ENCODE results near the gene TAB2.

The TAB2 gene

GRCh38 chr6:149409617-149410016 is 92.1 kb downstream of the TAB2 start:
- peaks cover 29% of the 10 kb centered on the region for H3K36me3 ChIP-seq (ENCODE audit: control insufficient read depth, low read length)
- H3K79me2 ChIP-seq (ENCODE audit: control insufficient read depth, low read length): no peaks in the 10 kb centered on the region

GRCh38 chr6:149410557-149410956 is 93.0 kb downstream of the TAB2 start:
- H3K4me3 ChIP-seq (ENCODE audit: low read length): no peak overlapping the region
- no peaks in the 10 kb centered on the region for H3K9me2 ChIP-seq (replicated peaks; ENCODE audit: control insufficient read depth, low read length)
- TF ChIP-seq EZH2phosphoT487 (IDR thresholded peaks at IDR 0.05; ENCODE audit: borderline replicate concordance, low read length) (no peak), CTCF (IDR thresholded peaks at IDR 0.05; ENCODE audit: low read depth, low read length, poor library complexity, severe bottlenecking) (no peak)
- no peaks in the 10 kb centered on the region for H4K20me1 ChIP-seq (ENCODE audit: control insufficient read depth, insufficient read depth, low read depth, low read length)
- no peaks in the 10 kb centered on the region for H3K4me1 ChIP-seq (ENCODE audit: control insufficient read depth, low read length)
- H3K27ac ChIP-seq (ENCODE audit: low read depth, low read length): no peak overlapping the region
- no peaks in the 10 kb centered on the region for H3K79me2 ChIP-seq (ENCODE audit: control insufficient read depth, low read length)
- H3K27me3 ChIP-seq (ENCODE audit: control insufficient read depth, low read length): no peaks in the 10 kb centered on the region
- no peak overlapping the region for H3K4me2 ChIP-seq (ENCODE audit: low read length)
- peaks cover 4% of the 10 kb centered on the region; the same call in 1 of the 2 replicates for H3F3A ChIP-seq (ENCODE audit: control insufficient read depth, insufficient read depth)
- no peaks in the 10 kb centered on the region for H3K9me3 ChIP-seq (ENCODE audit: control insufficient read depth, insufficient read depth, low read length)
- H3K36me3 ChIP-seq (ENCODE audit: control insufficient read depth, low read length): peaks cover 23% of the 10 kb centered on the region

More at GRCh38 chr6:149409617-149410016, 92.1 kb downstream of the TAB2 start:
- no peak for TF ChIP-seq EZH2phosphoT487 (IDR thresholded peaks at IDR 0.05; ENCODE audit: borderline replicate concordance, low read length)
- TF ChIP-seq CTCF (IDR thresholded peaks at IDR 0.05; ENCODE audit: low read depth, low read length, poor library complexity, severe bottlenecking): no peak
- Histone ChIP-seq H3K27ac (ENCODE audit: low read depth, low read length) (no peak overlapping the region), H3K4me1 (ENCODE audit: control insufficient read depth, low read length) (no peaks in the 10 kb centered on the region), H3K9me3 (ENCODE audit: control insufficient read depth, insufficient read depth, low read length) (no peaks in the 10 kb centered on the region), H3K9me2 (replicated peaks; ENCODE audit: control insufficient read depth, low read length) (no peaks in the 10 kb centered on the region), H4K20me1 (ENCODE audit: control insufficient read depth, insufficient read depth, low read depth, low read length) (no peaks in the 10 kb centered on the region), H3K4me3 (ENCODE audit: low read length) (no peak overlapping the region), H3F3A (ENCODE audit: control insufficient read depth, insufficient read depth) (peaks cover 4% of the 10 kb centered on the region; the same call in 1 of the 2 replicates), H3K4me2 (ENCODE audit: low read length) (no peak overlapping the region), H3K27me3 (ENCODE audit: control insufficient read depth, low read length) (no peaks in the 10 kb centered on the region)

GRCh38 chr6:149414009-149414408 is 96.5 kb downstream of the TAB2 start:
- Histone ChIP-seq H3K27ac (ENCODE audit: low read depth, low read length) (no peak overlapping the region), H3K36me3 (ENCODE audit: control insufficient read depth, low read length) (peaks cover 19% of the 10 kb centered on the region), H3K4me2 (ENCODE audit: low read length) (no peak overlapping the region), H3K4me3 (ENCODE audit: low read length) (no peak overlapping the region), H3K9me2 (replicated peaks; ENCODE audit: control insufficient read depth, low read length) (no peaks in the 10 kb centered on the region), H3K79me2 (ENCODE audit: control insufficient read depth, low read length) (no peaks in the 10 kb centered on the region), H3K4me1 (ENCODE audit: control insufficient read depth, low read length) (no peaks in the 10 kb centered on the region), H3K9me3 (ENCODE audit: control insufficient read depth, insufficient read depth, low read length) (no peaks in the 10 kb centered on the region), H3K27me3 (ENCODE audit: control insufficient read depth, low read length) (no peaks in the 10 kb centered on the region), H3F3A (ENCODE audit: control insufficient read depth, insufficient read depth) (peaks cover 4% of the 10 kb centered on the region; the same call in 1 of the 2 replicates), H4K20me1 (ENCODE audit: control insufficient read depth, insufficient read depth, low read depth, low read length) (no peaks in the 10 kb centered on the region)
- TF ChIP-seq CTCF (IDR thresholded peaks at IDR 0.05; ENCODE audit: low read depth, low read length, poor library complexity, severe bottlenecking) (no peak), EZH2phosphoT487 (IDR thresholded peaks at IDR 0.05; ENCODE audit: borderline replicate concordance, low read length) (no peak)

All from DOHH2 (cell line).